Jurkat, Clone E6-1 (cell line): Measurements from ENCODE around the gene C1orf141.
A peak's percentile ranks its signal among the peaks of the same experiment; 100 is the strongest.

Experiments
- DNase-seq: peaks from one replicate; pipeline ENCODE4 v3.0.0-alpha.2; 2011; ENCODE audit warnings: low read depth, low spot score
- H3K4me3 ChIP-seq: 2 replicates; pipeline ENCODE4 v1.5.1; 2011; ENCODE audit warnings: mild to moderate bottlenecking, low read length, control low read depth, moderate library complexity

The C1orf141 gene

GRCh38 chr1:67052741-67053534, 81.8 kb downstream of the C1orf141 start:
- H3K4me3 ChIP-seq: peak overlapping the region; percentile 67
- no peak for DNase-seq

- DNase-seq: no peak
- H3K4me3 ChIP-seq: no peak overlapping the region
Measured at GRCh38 chr1:67051196-67051595, 83.6 kb downstream of the C1orf141 start.

GRCh38 chr1:67044631-67045270, 90.0 kb downstream of the C1orf141 start:
- no peak for DNase-seq
- no peak overlapping the region for H3K4me3 ChIP-seq

GRCh38 chr1:67043366-67043765, 91.4 kb downstream of the C1orf141 start:
- DNase-seq: no peak
- H3K4me3 ChIP-seq: no peak overlapping the region
